Measurements from ENCODE around the gene PNMA6A. TPM values are rescaled to one million over a fixed set of nuclear protein-coding genes. Genes with fewer than 3 reads are reported as not detected.

PNMA6A gene
- total and polyA plus RNA-seq, 2 of the 13 experiments (the other 11 are each of a cell fraction or from before 2014, with no cell fraction given) = 0.11 to 0.66 TPM

- TF ChIP-seq, protein P1, sequence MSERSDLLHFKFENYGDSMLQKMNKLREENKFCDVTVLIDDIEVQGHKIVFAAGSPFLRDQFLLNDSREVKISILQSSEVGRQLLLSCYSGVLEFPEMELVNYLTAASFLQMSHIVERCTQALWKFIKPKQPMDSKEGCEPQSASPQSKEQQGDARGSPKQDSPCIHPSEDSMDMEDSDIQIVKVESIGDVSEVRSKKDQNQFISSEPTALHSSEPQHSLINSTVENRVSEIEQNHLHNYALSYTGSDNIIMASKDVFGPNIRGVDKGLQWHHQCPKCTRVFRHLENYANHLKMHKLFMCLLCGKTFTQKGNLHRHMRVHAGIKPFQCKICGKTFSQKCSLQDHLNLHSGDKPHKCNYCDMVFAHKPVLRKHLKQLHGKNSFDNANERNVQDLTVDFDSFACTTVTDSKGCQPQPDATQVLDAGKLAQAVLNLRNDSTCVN (CRISPR knock-in tag; IDR thresholded peaks at IDR 0.05; ENCODE audit: borderline replicate concordance) = peak; percentile 90
- TF ChIP-seq CEBPB (IDR thresholded peaks at IDR 0.05; ENCODE audit: borderline replicate concordance, low read depth, low read length) (peak; percentile 88), ASH2L (IDR thresholded peaks at IDR 0.05; ENCODE audit: insufficient read length, low read depth, low read length) (no peak), HMG20B (CRISPR knock-in tag; conservative IDR thresholded peaks at IDR 0.05) (no peak), CHCHD3 (CRISPR knock-in tag; IDR thresholded peaks at IDR 0.05) (no peak), ZNF160 (CRISPR knock-in tag; IDR thresholded peaks at IDR 0.05) (no peak), ZBTB8A (CRISPR knock-in tag; IDR thresholded peaks at IDR 0.05; ENCODE audit: borderline replicate concordance, low read depth) (no peak), ZEB1 (IDR thresholded peaks at IDR 0.05; ENCODE audit: insufficient replicate concordance, low read depth) (no peak), ISL2 (CRISPR knock-in tag; IDR thresholded peaks at IDR 0.05) (0 out of 2 replicates have a peak, but pooled peaks have one; percentile 23), NFE2L1 (CRISPR knock-in tag; IDR thresholded peaks at IDR 0.05; ENCODE audit: borderline replicate concordance) (no peak), RFX3 (CRISPR knock-in tag; IDR thresholded peaks at IDR 0.05) (no peak), DR1 (CRISPR knock-in tag; IDR thresholded peaks at IDR 0.05) (no peak), SOX13 (IDR thresholded peaks at IDR 0.05) (no peak), SOX13 (CRISPR knock-in tag; conservative IDR thresholded peaks at IDR 0.05 in 1 of 2, IDR thresholded peaks at IDR 0.05 in 1 of 2) (peak in 1 of 2 experiments; percentile 75; a peak in 2 of 4 replicates), ZNF430 (CRISPR knock-in tag; IDR thresholded peaks at IDR 0.05) (0 out of 2 replicates have a peak, but pooled peaks have one; percentile 37), ZNF30 (CRISPR knock-in tag; IDR thresholded peaks at IDR 0.05) (no peak), ZIK1 (CRISPR knock-in tag; IDR thresholded peaks at IDR 0.05; ENCODE audit: borderline replicate concordance, low read depth) (no peak), KMT2B (CRISPR knock-in tag; IDR thresholded peaks at IDR 0.05) (no peak), SRY (CRISPR knock-in tag; IDR thresholded peaks at IDR 0.05) (no peak), ATM (IDR thresholded peaks at IDR 0.05; ENCODE audit: borderline replicate concordance) (no peak), GABPB1 (CRISPR knock-in tag; IDR thresholded peaks at IDR 0.05) (no peak), FOSL2 (CRISPR knock-in tag; IDR thresholded peaks at IDR 0.05) (0 out of 2 replicates have a peak, but pooled peaks have one; percentile 15)
- TF ChIP-seq, protein P2, sequence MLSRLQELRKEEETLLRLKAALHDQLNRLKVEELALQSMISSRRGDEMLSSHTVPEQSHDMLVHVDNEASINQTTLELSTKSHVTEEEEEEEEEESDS (CRISPR knock-in tag; IDR thresholded peaks at IDR 0.05; ENCODE audit: borderline replicate concordance) = no peak
- TF ChIP-seq, protein P3, sequence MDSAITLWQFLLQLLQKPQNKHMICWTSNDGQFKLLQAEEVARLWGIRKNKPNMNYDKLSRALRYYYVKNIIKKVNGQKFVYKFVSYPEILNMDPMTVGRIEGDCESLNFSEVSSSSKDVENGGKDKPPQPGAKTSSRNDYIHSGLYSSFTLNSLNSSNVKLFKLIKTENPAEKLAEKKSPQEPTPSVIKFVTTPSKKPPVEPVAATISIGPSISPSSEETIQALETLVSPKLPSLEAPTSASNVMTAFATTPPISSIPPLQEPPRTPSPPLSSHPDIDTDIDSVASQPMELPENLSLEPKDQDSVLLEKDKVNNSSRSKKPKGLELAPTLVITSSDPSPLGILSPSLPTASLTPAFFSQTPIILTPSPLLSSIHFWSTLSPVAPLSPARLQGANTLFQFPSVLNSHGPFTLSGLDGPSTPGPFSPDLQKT (CRISPR knock-in tag; IDR thresholded peaks at IDR 0.05; ENCODE audit: borderline replicate concordance) = no peak
- TF ChIP-seq, protein P4, sequence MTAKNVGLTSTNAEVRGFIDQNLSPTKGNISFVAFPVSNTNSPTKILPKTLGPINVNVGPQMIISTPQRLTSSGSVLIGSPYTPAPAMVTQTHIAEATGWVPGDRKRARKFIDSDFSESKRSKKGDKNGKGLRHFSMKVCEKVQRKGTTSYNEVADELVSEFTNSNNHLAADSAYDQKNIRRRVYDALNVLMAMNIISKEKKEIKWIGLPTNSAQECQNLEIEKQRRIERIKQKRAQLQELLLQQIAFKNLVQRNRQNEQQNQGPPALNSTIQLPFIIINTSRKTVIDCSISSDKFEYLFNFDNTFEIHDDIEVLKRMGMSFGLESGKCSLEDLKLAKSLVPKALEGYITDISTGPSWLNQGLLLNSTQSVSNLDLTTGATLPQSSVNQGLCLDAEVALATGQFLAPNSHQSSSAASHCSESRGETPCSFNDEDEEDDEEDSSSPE (CRISPR knock-in tag; IDR thresholded peaks at IDR 0.05) = peak; percentile 62
- TF ChIP-seq, protein P5, sequence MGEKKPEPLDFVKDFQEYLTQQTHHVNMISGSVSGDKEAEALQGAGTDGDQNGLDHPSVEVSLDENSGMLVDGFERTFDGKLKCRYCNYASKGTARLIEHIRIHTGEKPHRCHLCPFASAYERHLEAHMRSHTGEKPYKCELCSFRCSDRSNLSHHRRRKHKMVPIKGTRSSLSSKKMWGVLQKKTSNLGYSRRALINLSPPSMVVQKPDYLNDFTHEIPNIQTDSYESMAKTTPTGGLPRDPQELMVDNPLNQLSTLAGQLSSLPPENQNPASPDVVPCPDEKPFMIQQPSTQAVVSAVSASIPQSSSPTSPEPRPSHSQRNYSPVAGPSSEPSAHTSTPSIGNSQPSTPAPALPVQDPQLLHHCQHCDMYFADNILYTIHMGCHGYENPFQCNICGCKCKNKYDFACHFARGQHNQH (CRISPR knock-in tag; IDR thresholded peaks at IDR 0.05) = peak; percentile 29; the same call in 1 of the 2 replicates
- TF ChIP-seq, protein P6, sequence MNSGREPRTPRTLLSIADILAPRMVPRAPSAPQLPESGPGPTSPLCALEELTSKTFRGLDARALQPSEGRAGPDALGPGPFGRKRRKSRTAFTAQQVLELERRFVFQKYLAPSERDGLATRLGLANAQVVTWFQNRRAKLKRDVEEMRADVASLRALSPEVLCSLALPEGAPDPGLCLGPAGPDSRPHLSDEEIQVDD (CRISPR knock-in tag; IDR thresholded peaks at IDR 0.05; ENCODE audit: borderline replicate concordance) = no peak
Measured at GRCh38 chrX:153063315-153063714, 8.9 kb upstream of the PNMA6A start (continued).
